ENCODE results near the gene TF.

TF gene

DNA sequence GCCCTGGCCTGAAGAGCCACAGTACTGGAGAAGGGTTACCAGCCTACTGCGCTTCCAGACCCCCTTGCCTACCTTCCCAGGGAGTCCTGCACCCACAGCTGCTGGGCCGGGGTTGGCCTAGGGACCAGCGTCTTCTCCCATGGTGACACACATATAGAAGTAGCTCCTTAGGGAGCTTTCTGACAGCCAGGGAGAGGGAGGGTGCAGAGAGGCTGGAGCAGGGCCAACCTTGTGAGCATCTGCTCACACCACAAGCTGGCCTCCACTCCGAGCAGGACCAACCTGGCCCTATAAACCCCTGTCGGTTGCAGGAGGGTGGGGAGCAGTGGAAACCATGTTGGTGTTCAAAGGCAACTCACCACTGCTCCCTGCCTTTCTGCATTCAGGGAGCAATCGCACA lies 94.6 kb downstream of the TF start:
- TF ChIP-seq OVOL3 (tag by site-specific recombination; IDR thresholded peaks at IDR 0.05) (no peak), ZNF2 (tag by site-specific recombination; IDR thresholded peaks at IDR 0.05) (no peak), ZNF24 (tag by site-specific recombination; IDR thresholded peaks at IDR 0.05) (no peak), ZNF571 (tag by site-specific recombination; IDR thresholded peaks at IDR 0.05) (no peak), SETDB1 (IDR thresholded peaks at IDR 0.05; ENCODE audit: insufficient read length, low read length) (no peak)
- TF ChIP-seq, protein P1, sequence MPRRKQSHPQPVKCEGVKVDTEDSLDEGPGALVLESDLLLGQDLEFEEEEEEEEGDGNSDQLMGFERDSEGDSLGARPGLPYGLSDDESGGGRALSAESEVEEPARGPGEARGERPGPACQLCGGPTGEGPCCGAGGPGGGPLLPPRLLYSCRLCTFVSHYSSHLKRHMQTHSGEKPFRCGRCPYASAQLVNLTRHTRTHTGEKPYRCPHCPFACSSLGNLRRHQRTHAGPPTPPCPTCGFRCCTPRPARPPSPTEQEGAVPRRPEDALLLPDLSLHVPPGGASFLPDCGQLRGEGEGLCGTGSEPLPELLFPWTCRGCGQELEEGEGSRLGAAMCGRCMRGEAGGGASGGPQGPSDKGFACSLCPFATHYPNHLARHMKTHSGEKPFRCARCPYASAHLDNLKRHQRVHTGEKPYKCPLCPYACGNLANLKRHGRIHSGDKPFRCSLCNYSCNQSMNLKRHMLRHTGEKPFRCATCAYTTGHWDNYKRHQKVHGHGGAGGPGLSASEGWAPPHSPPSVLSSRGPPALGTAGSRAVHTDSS (tag by site-specific recombination; IDR thresholded peaks at IDR 0.05): no peak
- TF ChIP-seq, protein P2, sequence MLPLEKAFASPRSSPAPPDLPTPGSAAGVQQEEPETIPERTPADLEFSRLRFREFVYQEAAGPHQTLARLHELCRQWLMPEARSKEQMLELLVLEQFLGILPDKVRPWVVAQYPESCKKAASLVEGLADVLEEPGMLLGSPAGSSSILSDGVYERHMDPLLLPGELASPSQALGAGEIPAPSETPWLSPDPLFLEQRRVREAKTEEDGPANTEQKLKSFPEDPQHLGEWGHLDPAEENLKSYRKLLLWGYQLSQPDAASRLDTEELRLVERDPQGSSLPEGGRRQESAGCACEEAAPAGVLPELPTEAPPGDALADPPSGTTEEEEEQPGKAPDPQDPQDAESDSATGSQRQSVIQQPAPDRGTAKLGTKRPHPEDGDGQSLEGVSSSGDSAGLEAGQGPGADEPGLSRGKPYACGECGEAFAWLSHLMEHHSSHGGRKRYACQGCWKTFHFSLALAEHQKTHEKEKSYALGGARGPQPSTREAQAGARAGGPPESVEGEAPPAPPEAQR (tag by site-specific recombination; IDR thresholded peaks at IDR 0.05): no peak
- CTCF ChIA-PET: interaction anchor here (0.6 kb wide), 1 partner anchor 22 kb away, joined by 5 read pairs; no protein-coding TSS in a partner anchor
- H3K4me3 ChIP-seq (ENCODE audit: low read depth, low read length): no peak overlapping the region
- no peaks in the 10 kb centered on the region for H3K4me1 ChIP-seq (ENCODE audit: control insufficient read depth, insufficient read depth, low read length)
- no peaks in the 10 kb centered on the region for H3K9me3 ChIP-seq (ENCODE audit: control insufficient read depth, insufficient read depth, low read depth, low read length)
- peaks cover 0 to 38% of the 10 kb centered on the region in 2 experiments; a peak in 1 of 3 replicates for H3K36me3 ChIP-seq (ENCODE audit: control insufficient read depth in 2 of 2, insufficient read depth in 1 of 2, low read length in 2 of 2)
- no peak overlapping the region for H3K27ac ChIP-seq (ENCODE audit: extremely low read depth, low read depth, low read length)
- POLR2A ChIA-PET: no interaction called here

DNA sequence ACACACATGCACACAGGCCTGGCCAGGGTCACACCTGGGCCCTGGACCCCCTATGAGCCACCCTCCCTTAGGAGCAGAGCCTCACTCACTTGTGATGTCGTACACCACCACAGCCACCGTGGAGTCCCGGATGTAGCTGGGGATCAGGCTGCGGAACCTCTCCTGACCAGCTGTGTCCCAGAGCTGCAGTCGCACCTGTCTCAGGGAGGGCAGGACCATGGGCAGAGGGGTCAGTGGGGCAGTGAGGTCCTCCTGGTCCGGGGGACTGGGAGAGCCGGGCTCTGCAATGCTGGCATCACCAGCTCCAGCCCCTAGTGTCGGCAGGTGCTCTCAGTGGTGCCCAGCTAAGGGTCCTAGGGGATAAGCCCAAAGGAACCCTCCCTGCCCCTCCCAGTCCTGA lies 95.0 kb downstream of the TF start:
- peaks cover 0 to 38% of the 10 kb centered on the region in 2 experiments; a peak in 1 of 3 replicates for H3K36me3 ChIP-seq (ENCODE audit: control insufficient read depth in 2 of 2, insufficient read depth in 1 of 2, low read length in 2 of 2)
- CTCF ChIA-PET: interaction anchor here (0.6 kb wide), 1 partner anchor 23 kb away, joined by 5 read pairs; no protein-coding TSS in a partner anchor
- H3K27ac ChIP-seq (ENCODE audit: extremely low read depth, low read depth, low read length): no peak overlapping the region
- H3K9me3 ChIP-seq (ENCODE audit: control insufficient read depth, insufficient read depth, low read depth, low read length): no peaks in the 10 kb centered on the region
- POLR2A ChIA-PET: no interaction called here
- no peak overlapping the region for H3K4me3 ChIP-seq (ENCODE audit: low read depth, low read length)
- TF ChIP-seq ZNF214 (tag by site-specific recombination; IDR thresholded peaks at IDR 0.05; ENCODE audit: borderline replicate concordance): no peak
- TF ChIP-seq, protein P3, sequence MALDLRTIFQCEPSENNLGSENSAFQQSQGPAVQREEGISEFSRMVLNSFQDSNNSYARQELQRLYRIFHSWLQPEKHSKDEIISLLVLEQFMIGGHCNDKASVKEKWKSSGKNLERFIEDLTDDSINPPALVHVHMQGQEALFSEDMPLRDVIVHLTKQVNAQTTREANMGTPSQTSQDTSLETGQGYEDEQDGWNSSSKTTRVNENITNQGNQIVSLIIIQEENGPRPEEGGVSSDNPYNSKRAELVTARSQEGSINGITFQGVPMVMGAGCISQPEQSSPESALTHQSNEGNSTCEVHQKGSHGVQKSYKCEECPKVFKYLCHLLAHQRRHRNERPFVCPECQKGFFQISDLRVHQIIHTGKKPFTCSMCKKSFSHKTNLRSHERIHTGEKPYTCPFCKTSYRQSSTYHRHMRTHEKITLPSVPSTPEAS (tag by site-specific recombination; IDR thresholded peaks at IDR 0.05): peak; percentile 17; the same call in 1 of the 2 replicates
- no peak for TF ChIP-seq ZNF677 (tag by site-specific recombination; IDR thresholded peaks at IDR 0.05)
- no peaks in the 10 kb centered on the region for H3K4me1 ChIP-seq (ENCODE audit: control insufficient read depth, insufficient read depth, low read length)

DNA sequence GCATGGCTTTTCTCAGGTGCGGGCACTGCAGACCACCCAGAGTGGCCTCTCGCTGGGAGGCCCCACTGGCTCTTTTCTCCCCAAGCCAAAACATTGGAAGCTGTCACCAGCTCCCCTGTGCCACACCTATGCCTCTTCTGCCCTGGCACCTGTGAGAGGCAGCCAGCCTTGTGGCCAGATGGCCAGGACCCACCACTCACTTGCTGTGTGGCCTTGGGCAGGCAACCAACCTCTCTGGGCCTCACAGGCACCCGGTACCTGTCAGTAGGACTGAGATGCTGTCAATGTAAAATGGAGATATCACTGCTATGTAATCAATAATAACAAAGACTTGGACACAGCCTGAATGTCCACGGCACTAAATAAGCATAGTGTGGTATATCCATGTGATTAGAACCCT lies 96.0 kb downstream of the TF start:
- H3K4me3 ChIP-seq (ENCODE audit: low read depth, low read length): no peak overlapping the region
- peaks cover 0 to 32% of the 10 kb centered on the region in 2 experiments; a peak in 1 of 3 replicates for H3K36me3 ChIP-seq (ENCODE audit: control insufficient read depth in 2 of 2, insufficient read depth in 1 of 2, low read length in 2 of 2)
- no peaks in the 10 kb centered on the region for H3K9me3 ChIP-seq (ENCODE audit: control insufficient read depth, insufficient read depth, low read depth, low read length)
- no peaks in the 10 kb centered on the region for H3K4me1 ChIP-seq (ENCODE audit: control insufficient read depth, insufficient read depth, low read length)
- TF ChIP-seq, protein P4, sequence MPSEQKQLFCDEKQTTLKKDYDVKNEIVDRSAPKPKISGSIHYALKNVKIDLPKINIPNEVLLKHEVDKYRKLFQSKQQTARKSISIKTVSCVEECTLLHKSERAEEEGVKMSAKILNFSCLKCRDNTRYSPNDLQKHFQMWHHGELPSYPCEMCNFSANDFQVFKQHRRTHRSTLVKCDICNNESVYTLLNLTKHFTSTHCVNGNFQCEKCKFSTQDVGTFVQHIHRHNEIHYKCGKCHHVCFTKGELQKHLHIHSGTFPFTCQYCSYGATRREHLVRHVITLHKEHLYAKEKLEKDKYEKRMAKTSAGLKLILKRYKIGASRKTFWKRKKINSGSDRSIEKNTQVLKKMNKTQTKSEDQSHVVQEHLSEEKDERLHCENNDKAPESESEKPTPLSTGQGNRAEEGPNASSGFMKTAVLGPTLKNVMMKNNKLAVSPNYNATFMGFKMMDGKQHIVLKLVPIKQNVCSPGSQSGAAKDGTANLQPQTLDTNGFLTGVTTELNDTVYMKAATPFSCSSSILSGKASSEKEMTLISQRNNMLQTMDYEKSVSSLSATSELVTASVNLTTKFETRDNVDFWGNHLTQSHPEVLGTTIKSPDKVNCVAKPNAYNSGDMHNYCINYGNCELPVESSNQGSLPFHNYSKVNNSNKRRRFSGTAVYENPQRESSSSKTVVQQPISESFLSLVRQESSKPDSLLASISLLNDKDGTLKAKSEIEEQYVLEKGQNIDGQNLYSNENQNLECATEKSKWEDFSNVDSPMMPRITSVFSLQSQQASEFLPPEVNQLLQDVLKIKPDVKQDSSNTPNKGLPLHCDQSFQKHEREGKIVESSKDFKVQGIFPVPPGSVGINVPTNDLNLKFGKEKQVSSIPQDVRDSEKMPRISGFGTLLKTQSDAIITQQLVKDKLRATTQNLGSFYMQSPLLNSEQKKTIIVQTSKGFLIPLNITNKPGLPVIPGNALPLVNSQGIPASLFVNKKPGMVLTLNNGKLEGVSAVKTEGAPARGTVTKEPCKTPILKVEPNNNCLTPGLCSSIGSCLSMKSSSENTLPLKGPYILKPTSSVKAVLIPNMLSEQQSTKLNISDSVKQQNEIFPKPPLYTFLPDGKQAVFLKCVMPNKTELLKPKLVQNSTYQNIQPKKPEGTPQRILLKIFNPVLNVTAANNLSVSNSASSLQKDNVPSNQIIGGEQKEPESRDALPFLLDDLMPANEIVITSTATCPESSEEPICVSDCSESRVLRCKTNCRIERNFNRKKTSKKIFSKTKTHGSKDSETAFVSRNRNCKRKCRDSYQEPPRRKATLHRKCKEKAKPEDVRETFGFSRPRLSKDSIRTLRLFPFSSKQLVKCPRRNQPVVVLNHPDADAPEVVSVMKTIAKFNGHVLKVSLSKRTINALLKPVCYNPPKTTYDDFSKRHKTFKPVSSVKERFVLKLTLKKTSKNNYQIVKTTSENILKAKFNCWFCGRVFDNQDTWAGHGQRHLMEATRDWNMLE (tag by site-specific recombination; conservative IDR thresholded peaks at IDR 0.05; ENCODE audit: low read depth): no peak
- 0 out of 2 replicates have a peak, but pooled peaks have one; percentile 49 for TF ChIP-seq ZNF768 (tag by site-specific recombination; IDR thresholded peaks at IDR 0.05)
- TF ChIP-seq, protein P5, sequence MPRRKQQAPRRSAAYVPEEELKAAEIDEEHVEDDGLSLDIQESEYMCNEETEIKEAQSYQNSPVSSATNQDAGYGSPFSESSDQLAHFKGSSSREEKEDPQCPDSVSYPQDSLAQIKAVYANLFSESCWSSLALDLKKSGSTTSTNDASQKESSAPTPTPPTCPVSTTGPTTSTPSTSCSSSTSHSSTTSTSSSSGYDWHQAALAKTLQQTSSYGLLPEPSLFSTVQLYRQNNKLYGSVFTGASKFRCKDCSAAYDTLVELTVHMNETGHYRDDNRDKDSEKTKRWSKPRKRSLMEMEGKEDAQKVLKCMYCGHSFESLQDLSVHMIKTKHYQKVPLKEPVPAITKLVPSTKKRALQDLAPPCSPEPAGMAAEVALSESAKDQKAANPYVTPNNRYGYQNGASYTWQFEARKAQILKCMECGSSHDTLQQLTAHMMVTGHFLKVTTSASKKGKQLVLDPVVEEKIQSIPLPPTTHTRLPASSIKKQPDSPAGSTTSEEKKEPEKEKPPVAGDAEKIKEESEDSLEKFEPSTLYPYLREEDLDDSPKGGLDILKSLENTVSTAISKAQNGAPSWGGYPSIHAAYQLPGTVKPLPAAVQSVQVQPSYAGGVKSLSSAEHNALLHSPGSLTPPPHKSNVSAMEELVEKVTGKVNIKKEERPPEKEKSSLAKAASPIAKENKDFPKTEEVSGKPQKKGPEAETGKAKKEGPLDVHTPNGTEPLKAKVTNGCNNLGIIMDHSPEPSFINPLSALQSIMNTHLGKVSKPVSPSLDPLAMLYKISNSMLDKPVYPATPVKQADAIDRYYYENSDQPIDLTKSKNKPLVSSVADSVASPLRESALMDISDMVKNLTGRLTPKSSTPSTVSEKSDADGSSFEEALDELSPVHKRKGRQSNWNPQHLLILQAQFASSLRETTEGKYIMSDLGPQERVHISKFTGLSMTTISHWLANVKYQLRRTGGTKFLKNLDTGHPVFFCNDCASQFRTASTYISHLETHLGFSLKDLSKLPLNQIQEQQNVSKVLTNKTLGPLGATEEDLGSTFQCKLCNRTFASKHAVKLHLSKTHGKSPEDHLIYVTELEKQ (tag by site-specific recombination; IDR thresholded peaks at IDR 0.05; ENCODE audit: borderline replicate concordance): no peak
- no peak overlapping the region for H3K27ac ChIP-seq (ENCODE audit: extremely low read depth, low read depth, low read length)
- ChIA-PET CTCF (no interaction called here), POLR2A (no interaction called here)

Data from HEK293 (cell line).